LNCAP (cell line): ENCODE results near the gene BHLHE40.

Source experiments
- CTCF ChIP-seq: fragments of 450-650 bp; IDR thresholded peaks from 2 replicates; pipeline ENCODE4 v1.5.1; 2017; ENCODE audit warnings: mild to moderate bottlenecking

The BHLHE40 gene

GRCh38 chr3:4979428-4980228 lies at the start of gene BHLHE40:
TSS of gene BHLHE40 (plus strand) at chr3:4979437. CDS start at chr3:4979719, 282 bp downstream.
- no peak for TF ChIP-seq CTCF

GRCh38 chr3:4930501-4930900 lies 48.7 kb upstream of the BHLHE40 start:
- no peak for TF ChIP-seq CTCF

GRCh38 chr3:4934050-4934449 lies 45.2 kb upstream of the BHLHE40 start:
- TF ChIP-seq CTCF: no peak

- TF ChIP-seq CTCF: no peak
Observed at GRCh38 chr3:4935347-4935746, 43.9 kb upstream of the BHLHE40 start.

GRCh38 chr3:4936982-4937614 lies 42.1 kb upstream of the BHLHE40 start:
- TF ChIP-seq CTCF: no peak

GRCh38 chr3:4938281-4938982 lies 40.8 kb upstream of the BHLHE40 start:
- no peak for TF ChIP-seq CTCF

GRCh38 chr3:4939276-4939675 lies 40.0 kb upstream of the BHLHE40 start:
- TF ChIP-seq CTCF: no peak
